ENCODE results near the gene THBS2. TPM values are rescaled to one million over a fixed set of nuclear protein-coding genes. Genes with fewer than 3 reads are reported as not detected.
"Not testable (repeated sequence)": the region's sequence is repeated elsewhere in the genome, so short reads cannot be mapped to it uniquely, and the experiment has no call there.

Gene THBS2
- not detected for total RNA-seq

- Mint-ChIP-seq H3K36me3 (ENCODE audit: low read depth) (no peaks in the 10 kb centered on the region), H3K4me1 (no peaks in the 10 kb centered on the region), H3K27me3 (peaks cover 56% of the 10 kb centered on the region), H3K9me3 (no peaks in the 10 kb centered on the region), H3K4me3 (no peak within 1 kb of the TSS), H3K27ac (no peak within 1 kb of the TSS)
- no peak for DNase-seq
- CTCF ChIA-PET: no interaction called here
- POLR2A ChIA-PET: no interaction called here
Measured at GRCh38 chr6:169253337-169254238, at the start of gene THBS2. TSS of gene THBS2 (minus strand) at chr6:169253846. CDS start at chr6:169250784, 3,062 bp downstream.

GRCh38 chr6:169302716-169303115 is 49.1 kb upstream of the THBS2 start:
- ChIA-PET CTCF (no interaction called here), POLR2A (no interaction called here)
- H3K27me3 Mint-ChIP-seq: no peaks in the 10 kb centered on the region
- H3K36me3 Mint-ChIP-seq (ENCODE audit: low read depth): no peaks in the 10 kb centered on the region
- DNase-seq: no peak
- no peak overlapping the region for H3K27ac Mint-ChIP-seq
- no peaks in the 10 kb centered on the region for H3K4me1 Mint-ChIP-seq
- no peak overlapping the region for H3K4me3 Mint-ChIP-seq
- peaks cover 2% of the 10 kb centered on the region for H3K9me3 Mint-ChIP-seq

- Mint-ChIP-seq H3K9me3 (peaks cover 2% of the 10 kb centered on the region), H3K4me3 (no peak overlapping the region), H3K4me1 (no peaks in the 10 kb centered on the region), H3K36me3 (ENCODE audit: low read depth) (no peaks in the 10 kb centered on the region), H3K27ac (no peak overlapping the region), H3K27me3 (no peaks in the 10 kb centered on the region)
- ChIA-PET POLR2A (no interaction called here), CTCF (no interaction called here)
- DNase-seq: no peak
Measured at GRCh38 chr6:169302255-169302654, 48.6 kb upstream of the THBS2 start.

- Mint-ChIP-seq H3K36me3 (ENCODE audit: low read depth) (no peaks in the 10 kb centered on the region), H3K9me3 (peaks cover 2% of the 10 kb centered on the region), H3K4me1 (no peaks in the 10 kb centered on the region), H3K27me3 (no peaks in the 10 kb centered on the region), H3K27ac (no peak overlapping the region), H3K4me3 (no peak overlapping the region)
- ChIA-PET CTCF (no interaction called here), POLR2A (no interaction called here)
- DNase-seq: no peak
Measured at GRCh38 chr6:169300916-169301315, 47.3 kb upstream of the THBS2 start.

GRCh38 chr6:169298626-169299025 is 45.0 kb upstream of the THBS2 start:
- H3K27me3 Mint-ChIP-seq; H3K4me3 Mint-ChIP-seq; H3K27ac Mint-ChIP-seq; H3K36me3 Mint-ChIP-seq (ENCODE audit: low read depth); DNase-seq; POLR2A ChIA-PET; CTCF ChIA-PET; H3K4me1 Mint-ChIP-seq; H3K9me3 Mint-ChIP-seq: not testable (repeated sequence)

GRCh38 chr6:169296622-169297021 is 43.0 kb upstream of the THBS2 start:
- no peaks in the 10 kb centered on the region for H3K27me3 Mint-ChIP-seq
- H3K4me3 Mint-ChIP-seq: no peak overlapping the region
- H3K27ac Mint-ChIP-seq: no peak overlapping the region
- CTCF ChIA-PET: no interaction called here
- H3K36me3 Mint-ChIP-seq (ENCODE audit: low read depth): no peaks in the 10 kb centered on the region
- H3K4me1 Mint-ChIP-seq: no peaks in the 10 kb centered on the region
- peaks cover 2% of the 10 kb centered on the region for H3K9me3 Mint-ChIP-seq
- POLR2A ChIA-PET: no interaction called here
- DNase-seq: no peak

GRCh38 chr6:169296170-169296569 is 42.5 kb upstream of the THBS2 start:
- ChIA-PET POLR2A (no interaction called here), CTCF (no interaction called here)
- no peak for DNase-seq
- H3K4me1 Mint-ChIP-seq: no peaks in the 10 kb centered on the region
- H3K4me3 Mint-ChIP-seq: no peak overlapping the region
- no peaks in the 10 kb centered on the region for H3K36me3 Mint-ChIP-seq (ENCODE audit: low read depth)
- H3K9me3 Mint-ChIP-seq: peaks cover 2% of the 10 kb centered on the region
- H3K27me3 Mint-ChIP-seq: no peaks in the 10 kb centered on the region
- no peak overlapping the region for H3K27ac Mint-ChIP-seq

GRCh38 chr6:169293196-169293595 is 39.5 kb upstream of the THBS2 start:
- H3K4me3 Mint-ChIP-seq: no peak overlapping the region
- H3K27me3 Mint-ChIP-seq: no peaks in the 10 kb centered on the region
- no peak overlapping the region for H3K27ac Mint-ChIP-seq
- no peaks in the 10 kb centered on the region for H3K4me1 Mint-ChIP-seq
- H3K36me3 Mint-ChIP-seq (ENCODE audit: low read depth): no peaks in the 10 kb centered on the region
- ChIA-PET POLR2A (no interaction called here), CTCF (no interaction called here)
- DNase-seq: no peak
- peaks cover 2% of the 10 kb centered on the region for H3K9me3 Mint-ChIP-seq

GRCh38 chr6:169292338-169293124 is 38.9 kb upstream of the THBS2 start:
- no peak overlapping the region for H3K4me3 Mint-ChIP-seq
- H3K27me3 Mint-ChIP-seq: no peaks in the 10 kb centered on the region
- no peak overlapping the region for H3K27ac Mint-ChIP-seq
- CTCF ChIA-PET: no interaction called here
- H3K4me1 Mint-ChIP-seq: no peaks in the 10 kb centered on the region
- DNase-seq: no peak
- POLR2A ChIA-PET: no interaction called here
- no peaks in the 10 kb centered on the region for H3K36me3 Mint-ChIP-seq (ENCODE audit: low read depth)
- H3K9me3 Mint-ChIP-seq: no peaks in the 10 kb centered on the region

GRCh38 chr6:169291646-169292337 is 38.1 kb upstream of the THBS2 start:
- no peak for DNase-seq
- POLR2A ChIA-PET: no interaction called here
- Mint-ChIP-seq H3K27me3 (no peaks in the 10 kb centered on the region), H3K27ac (no peak overlapping the region), H3K4me3 (no peak overlapping the region), H3K36me3 (ENCODE audit: low read depth) (no peaks in the 10 kb centered on the region), H3K4me1 (no peaks in the 10 kb centered on the region), H3K9me3 (no peaks in the 10 kb centered on the region)
- CTCF ChIA-PET: no interaction called here

GRCh38 chr6:169291148-169291547 is 37.5 kb upstream of the THBS2 start:
- H3K27me3 Mint-ChIP-seq: no peaks in the 10 kb centered on the region
- no peaks in the 10 kb centered on the region for H3K36me3 Mint-ChIP-seq (ENCODE audit: low read depth)
- CTCF ChIA-PET: no interaction called here
- no peak overlapping the region for H3K4me3 Mint-ChIP-seq
- DNase-seq: no peak
- no peaks in the 10 kb centered on the region for H3K4me1 Mint-ChIP-seq
- POLR2A ChIA-PET: no interaction called here
- H3K9me3 Mint-ChIP-seq: no peaks in the 10 kb centered on the region
- no peak overlapping the region for H3K27ac Mint-ChIP-seq

- Mint-ChIP-seq H3K27me3 (no peaks in the 10 kb centered on the region), H3K4me1 (no peaks in the 10 kb centered on the region), H3K4me3 (no peak overlapping the region), H3K36me3 (ENCODE audit: low read depth) (no peaks in the 10 kb centered on the region), H3K27ac (no peak overlapping the region), H3K9me3 (no peaks in the 10 kb centered on the region)
- ChIA-PET POLR2A (no interaction called here), CTCF (no interaction called here)
- DNase-seq: no peak
Measured at GRCh38 chr6:169289619-169290339, 36.1 kb upstream of the THBS2 start.

GRCh38 chr6:169289257-169289618 is 35.6 kb upstream of the THBS2 start:
- DNase-seq: no peak
- H3K4me3 Mint-ChIP-seq: no peak overlapping the region
- H3K9me3 Mint-ChIP-seq: no peaks in the 10 kb centered on the region
- no peaks in the 10 kb centered on the region for H3K27me3 Mint-ChIP-seq
- H3K27ac Mint-ChIP-seq: no peak overlapping the region
- CTCF ChIA-PET: no interaction called here
- no peaks in the 10 kb centered on the region for H3K4me1 Mint-ChIP-seq
- H3K36me3 Mint-ChIP-seq (ENCODE audit: low read depth): no peaks in the 10 kb centered on the region
- POLR2A ChIA-PET: no interaction called here
